Suppressor macrophage treated with lipopolysaccharide for 1 hour (primary cell): ENCODE results near the gene RBM41.
"Not testable (repeated sequence)": the region's sequence is repeated elsewhere in the genome, so short reads cannot be mapped to it uniquely, and the experiment has no call there.

Experiments
- DNase-seq, 3 donors: peaks; one replicate each; pipeline ENCODE4 v3.0.0-alpha.2; 2020 to 2022

The RBM41 gene

DNA sequence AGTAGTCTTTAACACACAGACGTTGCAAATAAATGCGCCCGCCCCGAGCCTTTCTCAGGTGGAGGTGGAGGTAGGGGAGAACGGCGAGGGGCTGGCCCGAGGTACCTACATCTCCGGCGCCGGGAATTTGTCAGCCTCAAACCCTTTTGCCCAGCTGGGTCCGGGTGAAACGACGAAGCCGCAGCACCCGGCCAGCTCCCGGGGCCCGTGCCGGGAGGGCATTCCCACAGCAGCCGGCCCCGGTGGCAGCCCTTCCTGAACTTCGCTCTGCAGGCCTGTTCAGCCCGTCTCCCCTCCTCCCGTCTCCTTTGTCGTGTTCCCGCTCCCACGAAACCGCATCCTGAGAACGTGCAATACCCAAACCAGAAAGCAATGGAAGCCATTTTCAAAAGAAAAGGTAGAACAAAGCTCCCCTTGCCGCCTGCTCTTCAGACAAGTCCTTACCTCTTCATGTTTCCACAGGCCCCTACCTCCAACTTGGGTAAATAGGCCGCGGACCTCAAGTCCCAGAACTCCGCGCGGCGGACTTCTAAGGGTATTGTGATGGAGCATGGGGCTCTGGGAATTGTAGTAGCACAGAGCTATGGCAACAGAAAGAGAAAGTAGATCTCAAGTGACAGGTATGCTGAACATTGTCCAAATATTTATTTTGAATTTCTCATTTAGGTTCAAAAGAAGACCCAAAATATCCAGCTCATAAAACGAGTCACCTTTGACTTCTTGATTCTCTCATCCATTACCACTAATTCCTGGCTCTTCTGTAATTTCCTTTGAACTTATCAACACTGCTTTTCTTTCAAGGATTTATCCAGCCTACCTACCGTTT is at the start of gene RBM41:
TSS of gene RBM41 (minus strand) at position 501 of the 826 bp plus-strand sequence. CDS start at position 452, 49 bp downstream.
- DNase-seq, result peak; percentile 70 to 74 (median 72)

DNA sequence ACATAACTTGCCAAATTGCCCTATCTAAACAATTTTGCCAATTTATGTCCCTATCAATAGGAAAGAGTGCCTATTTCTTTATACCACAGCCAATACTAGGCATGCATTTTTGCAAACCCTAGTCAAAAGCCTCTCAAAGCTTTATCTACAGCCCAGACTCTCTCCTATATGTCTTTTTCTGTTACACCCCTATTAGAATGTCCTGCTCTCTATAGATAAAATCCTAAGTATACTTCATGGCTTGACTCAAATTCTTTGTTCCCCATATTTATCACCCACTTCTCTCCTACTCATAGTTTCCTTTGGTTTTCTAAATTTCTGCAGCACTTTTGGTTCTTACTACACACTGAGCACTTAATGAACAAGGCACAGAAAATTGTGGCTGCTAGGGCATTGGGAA is 49.6 kb upstream of the RBM41 start:
- no peak for DNase-seq

DNA sequence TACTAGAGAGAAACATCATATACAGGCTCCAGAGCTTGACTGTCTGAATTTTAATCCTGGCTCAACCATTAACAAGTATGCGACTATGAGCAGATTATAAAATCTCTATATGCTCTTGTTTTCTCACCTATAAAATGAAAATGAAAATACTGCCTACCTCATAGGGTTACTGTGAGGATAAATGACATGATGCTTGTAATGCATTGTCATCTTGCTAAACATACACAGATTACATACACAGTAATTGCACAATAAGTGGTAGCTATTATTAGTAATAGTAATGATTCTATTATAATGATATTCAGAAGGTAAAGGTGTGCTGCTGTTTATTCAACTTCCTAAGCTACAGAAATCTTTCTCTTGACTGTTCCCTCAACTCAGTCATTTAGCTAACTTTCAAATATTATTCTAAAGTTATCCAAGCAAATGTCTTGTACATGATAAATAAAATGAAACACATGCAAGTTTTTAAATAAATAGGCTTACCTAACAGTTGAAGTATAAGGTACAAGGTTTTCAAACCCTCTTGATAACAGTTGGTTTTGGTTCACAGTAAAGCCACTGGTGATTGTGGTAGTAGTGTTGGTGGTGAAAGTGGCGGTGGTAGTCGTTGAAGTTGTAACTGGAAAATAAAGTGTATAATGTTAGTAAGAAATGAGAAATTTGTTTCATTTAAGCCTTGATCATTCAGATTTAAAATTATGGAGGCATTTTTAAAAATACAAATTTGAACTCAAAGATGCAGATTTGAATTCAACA is 48.7 kb upstream of the RBM41 start:
- DNase-seq, result no peak

DNA sequence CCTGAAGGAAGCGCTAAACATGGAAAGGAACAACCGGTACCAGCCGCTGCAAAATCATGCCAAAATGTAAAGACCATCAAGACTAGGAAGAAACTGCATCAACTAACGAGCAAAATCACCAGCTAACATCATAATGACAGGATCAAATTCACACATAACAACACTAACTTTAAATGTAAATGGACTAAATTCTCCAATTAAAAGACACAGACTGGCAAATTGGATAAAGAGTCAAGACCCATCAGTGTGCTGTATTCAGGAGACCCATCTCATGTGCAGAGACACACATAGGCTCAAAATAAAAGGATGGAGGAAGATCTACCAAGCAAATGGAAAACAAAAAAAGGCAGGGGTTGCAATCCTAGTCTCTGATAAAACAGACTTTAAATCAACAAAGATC is 39.0 kb upstream of the RBM41 start:
- DNase-seq, result not testable (repeated sequence)

GRCh38 chrX:107155621-107156430 is 37.2 kb upstream of the RBM41 start:
- DNase-seq, result not testable (repeated sequence)

DNA sequence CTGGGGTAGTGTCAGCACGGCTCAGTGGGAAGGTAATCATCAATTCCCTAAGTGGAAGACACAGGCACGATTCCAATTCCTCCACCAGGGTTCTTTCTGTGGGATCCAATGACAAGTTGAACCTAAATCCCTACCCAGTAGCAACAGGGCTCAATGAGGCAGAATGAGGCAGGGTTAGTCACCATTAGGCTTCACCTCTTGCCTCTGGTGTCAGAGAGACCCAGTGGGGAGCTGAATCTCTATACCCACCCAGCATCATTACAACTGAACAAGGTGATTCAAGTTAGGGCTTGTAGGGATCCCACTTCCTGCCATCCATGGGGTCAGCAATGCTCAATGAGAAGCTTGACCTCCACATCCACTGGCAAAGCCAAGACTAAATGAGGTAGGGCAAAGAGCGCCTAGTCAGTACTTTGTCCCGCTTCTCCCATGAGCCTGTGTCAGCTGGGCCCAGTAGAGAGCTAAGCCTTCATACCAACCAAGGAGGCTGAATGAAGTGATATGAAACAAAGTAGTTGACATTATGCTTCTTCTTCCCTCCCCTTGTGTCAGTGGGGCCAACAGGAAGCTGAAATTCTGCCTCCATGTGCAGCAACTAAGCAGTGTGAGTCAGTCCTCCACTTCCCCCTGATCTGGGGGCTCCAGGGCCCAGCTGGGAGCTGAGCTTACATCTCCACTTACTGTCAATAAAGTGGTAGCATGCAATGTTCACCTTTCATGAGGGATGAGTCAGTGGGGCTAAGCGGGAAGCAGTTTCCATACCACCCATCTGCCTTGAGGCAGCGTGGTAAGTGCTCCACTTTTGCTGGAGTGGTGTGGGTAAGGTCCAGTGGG is 36.4 kb upstream of the RBM41 start:
- DNase-seq, result peak; percentile 39 to 48 (median 43)

GRCh38 chrX:107153005-107153404 is 34.4 kb upstream of the RBM41 start:
- no peak for DNase-seq

- DNase-seq, result peak; percentile 58 to 81 (median 75)
Measured at GRCh38 chrX:107146670-107147069, 28.0 kb upstream of the RBM41 start.

DNA sequence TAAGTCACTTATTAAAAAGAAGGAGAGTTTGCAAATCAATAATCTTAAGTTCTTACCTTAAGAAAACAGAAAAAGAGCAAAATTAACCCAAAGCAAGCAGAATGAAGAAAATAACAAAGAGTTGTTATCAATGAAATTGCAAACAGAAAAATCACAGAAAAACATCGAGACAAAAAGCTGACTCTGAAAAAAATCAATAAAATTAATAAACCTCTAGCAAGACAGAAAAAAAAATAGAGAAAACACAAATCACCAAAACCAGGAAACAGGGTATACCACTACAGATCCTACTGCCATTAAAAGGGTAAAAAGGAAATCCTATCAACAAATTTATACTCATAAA is 17.3 kb upstream of the RBM41 start:
- DNase-seq, result no peak

- DNase-seq, result peak; percentile 53 to 55 (median 53)
Measured at GRCh38 chrX:107135049-107135964, 16.7 kb upstream of the RBM41 start.

- no peak for DNase-seq
Measured at GRCh38 chrX:107123750-107124149, 5.1 kb upstream of the RBM41 start.

GRCh38 chrX:107119283-107119682 is 661 bp upstream of the RBM41 start:
- no peak for DNase-seq

- peak in 2 of 3 donors; percentile 7 to 18 for DNase-seq
Measured at GRCh38 chrX:107117993-107118321, 665 bp downstream of the RBM41 start.

DNA sequence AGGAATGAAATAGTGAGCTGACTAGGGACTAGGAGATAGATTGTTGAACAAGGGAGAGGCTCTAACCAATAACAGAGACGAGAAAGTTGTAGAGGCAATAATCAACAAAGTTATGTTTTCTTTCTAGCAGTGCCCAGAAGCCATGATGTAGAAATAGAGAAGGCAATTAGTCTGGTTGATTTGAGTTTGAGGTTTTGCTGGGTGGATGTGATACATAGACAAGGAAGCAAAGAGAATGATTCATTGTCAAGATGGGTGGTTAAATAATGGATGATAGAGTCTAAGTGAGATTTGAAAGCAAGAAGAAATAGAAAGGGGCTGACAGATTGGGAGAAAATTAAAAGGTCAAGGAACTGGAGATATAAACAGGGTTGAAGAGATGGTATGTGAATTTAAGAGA is 11.2 kb downstream of the RBM41 start:
- DNase-seq, result no peak

DNA sequence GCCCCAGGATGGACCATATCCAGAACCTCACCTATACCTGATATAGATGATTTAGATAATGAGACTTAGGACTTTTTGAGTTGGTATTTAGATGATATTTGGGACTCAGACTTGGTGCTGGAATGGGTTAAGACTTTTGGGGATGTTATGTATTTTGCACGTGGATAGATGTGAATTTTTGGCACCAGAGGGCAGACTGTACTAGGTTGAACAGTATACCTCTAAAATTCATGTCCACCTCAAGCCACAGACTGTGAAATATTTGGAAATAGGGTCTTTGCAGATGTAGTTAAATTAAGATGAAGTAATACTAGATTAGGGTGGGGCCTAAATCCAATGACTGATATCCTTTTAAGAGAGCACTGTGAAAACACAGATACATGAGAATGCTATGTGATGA is 15.6 kb downstream of the RBM41 start:
- peak in 1 of 3 donors; percentile 0 for DNase-seq

DNA sequence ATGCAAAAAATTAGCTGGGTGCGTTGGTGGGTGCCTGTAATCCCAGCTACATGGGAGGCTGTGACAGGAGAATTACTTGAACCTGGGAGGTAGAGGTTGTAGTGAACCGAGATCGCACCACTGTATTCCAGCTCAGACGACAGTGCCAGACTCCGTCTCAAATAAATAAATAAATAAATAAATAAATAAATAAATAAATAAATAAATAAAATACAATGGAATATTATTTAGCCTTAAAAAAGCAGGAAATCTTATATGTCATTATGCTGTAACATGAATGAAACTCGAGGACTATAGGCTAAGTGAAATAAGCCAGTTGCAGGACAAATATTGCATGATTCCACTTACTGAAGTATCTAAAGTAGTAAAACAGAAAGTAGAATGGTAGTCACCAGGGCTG is 42.5 kb downstream of the RBM41 start:
- no peak for DNase-seq

DNA sequence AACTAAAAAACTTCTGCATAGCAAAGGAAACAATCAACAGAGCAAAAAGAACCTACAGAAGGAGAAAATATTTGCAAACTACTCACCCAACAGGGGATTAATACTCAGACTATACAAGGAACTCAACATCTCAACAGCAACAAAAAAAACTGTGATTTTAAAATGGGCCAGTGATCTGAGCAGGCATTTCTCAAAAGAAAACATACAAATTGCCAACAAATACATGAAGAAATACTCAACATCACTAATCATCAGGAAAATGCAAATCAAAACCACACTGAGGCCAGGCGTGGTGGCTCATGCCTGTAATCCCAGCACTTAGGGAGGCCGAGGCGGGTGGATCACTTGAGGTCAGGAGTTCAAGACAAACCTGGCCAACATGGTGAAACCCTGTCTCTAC is 60.9 kb downstream of the RBM41 start:
- not testable (repeated sequence) for DNase-seq

DNA sequence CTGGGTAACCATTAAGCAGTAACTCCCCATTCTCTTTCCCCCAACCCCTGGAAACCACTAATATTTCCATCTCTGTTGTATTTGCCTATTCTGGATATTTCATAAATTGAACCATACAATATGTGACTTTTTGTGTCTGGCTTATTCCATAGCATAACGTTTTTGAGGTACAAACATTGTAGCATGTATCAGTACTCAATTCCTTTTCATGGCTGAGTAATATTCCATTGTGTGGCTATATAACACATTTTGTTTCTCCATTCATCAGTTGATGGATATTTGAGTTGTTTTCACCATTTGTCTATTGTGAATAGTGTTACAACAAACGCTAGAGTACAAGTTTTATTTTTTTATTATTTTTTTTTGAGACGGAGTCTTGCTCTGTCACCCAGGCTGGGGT is 63.6 kb downstream of the RBM41 start:
- no peak for DNase-seq

DNA sequence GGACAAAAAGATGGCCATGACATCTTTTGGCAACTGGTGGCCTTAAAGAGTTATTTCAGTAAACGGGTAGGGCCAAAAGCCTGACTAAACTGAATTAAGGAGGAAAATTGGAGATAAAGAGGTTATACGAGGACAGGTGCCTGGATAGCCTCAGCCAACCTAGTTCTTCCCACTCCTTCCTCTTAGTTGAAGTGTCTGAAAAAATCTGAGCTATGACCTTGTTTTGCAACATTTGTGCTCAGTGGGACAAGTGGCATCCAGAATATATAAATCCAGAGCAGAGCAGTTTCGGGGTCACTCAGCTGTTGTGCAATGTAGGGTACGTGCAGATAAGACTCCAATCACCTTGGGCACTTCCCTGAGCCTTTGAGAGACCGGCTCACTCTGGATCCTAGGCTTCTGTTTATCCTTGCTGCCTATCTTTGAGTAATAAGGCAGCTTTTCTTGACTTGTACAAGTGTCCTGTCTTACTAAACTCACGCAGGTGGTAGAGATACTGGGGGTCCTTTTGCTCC is 68.4 kb downstream of the RBM41 start:
- DNase-seq, result no peak

GRCh38 chrX:107047622-107048021 is 71.0 kb downstream of the RBM41 start:
- no peak for DNase-seq

GRCh38 chrX:107029752-107030151 is 88.9 kb downstream of the RBM41 start:
- DNase-seq, result no peak
